Measurements from ENCODE around the gene ELANE. TPM values are rescaled to one million over a fixed set of nuclear protein-coding genes. Genes with fewer than 3 reads are reported as not detected.

The ELANE gene
- total and polyA plus RNA-seq, 4 donors = 1.4 to 21.0 (median 9.3) TPM

- H3K4me3 ChIP-seq = no peak overlapping the region
- 91 to 96% methylated on average over 8 of the region's 8 CpGs for WGBS, 2 donors
- H3K4me1 ChIP-seq (ENCODE audit: control insufficient read depth in 5 of 5, insufficient read depth in 5 of 5, low read length in 5 of 5) = peaks cover 0 to 20% (median 12%) of the 10 kb centered on the region in 5 donors
- peak overlapping the region in 1 of 2 donors; percentile 42 for H3K27ac ChIP-seq (ENCODE audit: low read depth in 1 of 2, low read length in 1 of 2)
- H3K27me3 ChIP-seq (ENCODE audit: control insufficient read depth in 3 of 3, insufficient read depth in 3 of 3, low read length in 2 of 3) = no peaks in the 10 kb centered on the region
- H3K9me3 ChIP-seq (ENCODE audit: control insufficient read depth in 4 of 4, insufficient read depth in 3 of 4, low read length in 3 of 4) = no peaks in the 10 kb centered on the region
- no peak for ATAC-seq (ENCODE audit: insufficient read depth, low FRiP score)
- DNase-seq = no peak
- no peak for TF ChIP-seq CTCF (IDR thresholded peaks at IDR 0.05; ENCODE audit: control extremely low read depth, extremely low read depth)
- H3K36me3 ChIP-seq (ENCODE audit: control insufficient read depth in 4 of 4, insufficient read depth in 4 of 4, low read length in 4 of 4) = peaks cover 0 to 48% (median 17%) of the 10 kb centered on the region in 4 donors
- H3K9ac ChIP-seq (ENCODE audit: insufficient read depth in 1 of 2, low read length in 2 of 2) = no peak overlapping the region
These were observed 18.2 kb downstream of the ELANE start for GRCh38 chr19:870314-870713.

- ATAC-seq (ENCODE audit: insufficient read depth, low FRiP score) = no peak
- peak; percentile 80 to 90 (median 88) for DNase-seq
These were observed 18.9 kb downstream of the ELANE start for GRCh38 chr19:870963-871401.

GRCh38 chr19:871446-872265, 19.6 kb downstream of the ELANE start:
- Histone ChIP-seq H3K4me1 (ENCODE audit: control insufficient read depth in 5 of 5, insufficient read depth in 5 of 5, low read length in 5 of 5) (peaks cover 0 to 20% (median 12%) of the 10 kb centered on the region in 5 donors), H3K9ac (ENCODE audit: insufficient read depth in 1 of 2, low read length in 2 of 2) (no peak overlapping the region), H3K27me3 (ENCODE audit: control insufficient read depth in 3 of 3, insufficient read depth in 3 of 3, low read length in 2 of 3) (no peaks in the 10 kb centered on the region), H3K9me3 (ENCODE audit: control insufficient read depth in 4 of 4, insufficient read depth in 3 of 4, low read length in 3 of 4) (no peaks in the 10 kb centered on the region), H3K27ac (ENCODE audit: low read depth in 1 of 2, low read length in 1 of 2) (peak overlapping the region in 1 of 2 donors; percentile 67), H3K4me3 (no peak overlapping the region), H3K36me3 (ENCODE audit: control insufficient read depth in 4 of 4, insufficient read depth in 4 of 4, low read length in 4 of 4) (peaks cover 0 to 60% (median 22%) of the 10 kb centered on the region in 4 donors)
- ATAC-seq (ENCODE audit: insufficient read depth, low FRiP score) = no peak
- no peak for TF ChIP-seq CTCF (IDR thresholded peaks at IDR 0.05; ENCODE audit: control extremely low read depth, extremely low read depth)
- DNase-seq = peak in 1 of 3 donors; percentile 59
- 90 to 93% methylated on average over 21 to 22 of the region's 33 CpGs for WGBS, 2 donors

More at GRCh38 chr19:870963-871401, 18.9 kb downstream of the ELANE start:
- Histone ChIP-seq H3K4me1 (ENCODE audit: control insufficient read depth in 5 of 5, insufficient read depth in 5 of 5, low read length in 5 of 5) (peaks cover 0 to 20% (median 12%) of the 10 kb centered on the region in 5 donors), H3K27me3 (ENCODE audit: control insufficient read depth in 3 of 3, insufficient read depth in 3 of 3, low read length in 2 of 3) (no peaks in the 10 kb centered on the region), H3K4me3 (no peak overlapping the region), H3K27ac (ENCODE audit: low read depth in 1 of 2, low read length in 1 of 2) (no peak overlapping the region), H3K36me3 (ENCODE audit: control insufficient read depth in 4 of 4, insufficient read depth in 4 of 4, low read length in 4 of 4) (peaks cover 0 to 55% (median 20%) of the 10 kb centered on the region in 4 donors), H3K9me3 (ENCODE audit: control insufficient read depth in 4 of 4, insufficient read depth in 3 of 4, low read length in 3 of 4) (no peaks in the 10 kb centered on the region), H3K9ac (ENCODE audit: insufficient read depth in 1 of 2, low read length in 2 of 2) (no peak overlapping the region)
- WGBS, 2 donors = 79 to 85% methylated on average over 24 to 28 of the region's 28 CpGs
- TF ChIP-seq CTCF (IDR thresholded peaks at IDR 0.05; ENCODE audit: control extremely low read depth, extremely low read depth) = no peak
